HG02642 (cell line): ENCODE data around the gene ERMP1.
"Not testable (repeated sequence)": the region's sequence is repeated elsewhere in the genome, so short reads cannot be mapped to it uniquely, and the experiment has no call there.

Experiments used
- ATAC-seq: cut with Tn5 transposase; IDR thresholded peaks from one replicate; pipeline ENCODE4 v1.9.1; 2021; ENCODE audit warnings: mild to moderate bottlenecking; ENCODE audit not compliant: unreplicated experiment, poor library complexity

Gene ERMP1

GRCh38 chr9:5832538-5833529 is at the start of gene ERMP1:
Gene ERMP1, minus strand, starts transcription at chr9:5833117. Its CDS starts 90 bp downstream, at chr9:5833027.
- peak; percentile 89 for ATAC-seq

GRCh38 chr9:5882244-5883012 is 49.5 kb upstream of the ERMP1 start:
- ATAC-seq: not testable (repeated sequence)

DNA sequence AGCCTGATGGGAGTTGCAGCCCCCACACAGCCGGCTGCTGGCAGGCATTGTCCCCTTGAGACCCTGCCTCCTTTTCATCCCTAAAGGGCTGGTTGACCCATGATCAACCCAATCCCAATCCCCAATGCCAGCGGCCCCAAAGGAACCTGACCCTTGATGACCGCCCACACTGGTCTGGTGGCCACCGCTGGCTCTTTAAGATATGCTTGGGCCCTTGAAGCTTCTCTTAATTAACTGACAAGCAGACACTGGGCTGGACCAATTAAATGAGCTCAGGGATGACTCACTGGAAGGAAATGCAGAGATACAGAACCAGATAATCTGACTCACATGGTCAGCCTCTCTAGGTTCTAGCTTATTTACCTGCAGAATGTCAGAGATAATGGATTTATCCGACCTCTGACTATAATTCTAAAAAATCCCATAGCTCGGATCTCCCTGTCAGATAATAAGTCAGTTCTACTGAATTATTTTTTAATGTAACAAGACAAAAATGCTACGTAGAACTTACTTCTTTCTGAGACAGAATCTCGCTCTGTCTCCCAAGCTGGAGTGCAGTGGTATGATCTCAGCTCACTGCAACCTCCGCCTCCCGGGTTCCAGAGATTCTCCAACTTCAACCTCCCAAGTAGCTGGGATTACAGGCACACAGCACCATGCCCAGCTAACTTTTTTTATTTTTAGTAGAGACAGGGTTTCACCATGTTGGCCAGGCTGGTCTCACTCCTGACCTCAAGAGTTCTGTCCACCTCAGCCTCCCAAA is 46.7 kb upstream of the ERMP1 start:
- no peak for ATAC-seq

GRCh38 chr9:5876711-5877110 is 43.8 kb upstream of the ERMP1 start:
- ATAC-seq: no peak

GRCh38 chr9:5876026-5876425 is 43.1 kb upstream of the ERMP1 start:
- ATAC-seq: peak; percentile 51

DNA sequence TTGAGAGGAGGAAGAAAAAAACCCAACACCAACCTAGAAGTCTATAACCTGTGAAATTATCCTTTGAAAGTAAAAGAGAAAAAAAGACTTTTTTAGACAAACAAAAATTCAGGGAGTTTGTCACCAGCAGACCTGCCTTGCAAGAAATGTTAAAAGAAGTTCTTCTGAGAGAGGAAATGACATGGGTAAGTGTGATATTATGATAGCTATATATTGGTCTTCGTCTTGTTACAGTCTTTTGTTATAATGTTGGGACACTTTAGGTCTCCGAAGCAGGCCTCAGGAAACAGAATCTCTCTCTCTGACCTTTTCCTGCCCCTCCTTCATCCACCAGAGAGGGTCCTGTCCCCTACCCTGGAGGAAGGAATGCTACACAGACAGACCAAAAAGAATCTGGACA is 41.1 kb upstream of the ERMP1 start:
- ATAC-seq: no peak

DNA sequence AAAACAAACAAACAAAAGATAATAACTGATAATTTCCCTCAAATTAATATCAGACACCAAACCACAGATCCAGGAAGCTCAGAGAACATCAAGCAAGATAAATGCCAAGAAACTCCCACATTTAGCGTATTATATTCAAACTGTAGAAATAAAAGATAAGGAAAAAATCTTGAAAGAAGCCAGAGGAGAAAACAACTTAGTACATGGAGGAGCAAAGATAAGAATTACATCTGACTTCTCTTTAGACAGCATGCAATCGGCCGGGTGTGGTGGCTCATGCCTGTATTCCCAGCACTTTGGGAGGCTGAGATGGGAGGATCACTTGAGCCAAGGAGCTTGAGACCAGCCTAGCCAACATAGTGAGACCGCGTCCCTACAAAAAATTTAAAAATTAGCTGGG is 40.5 kb upstream of the ERMP1 start:
- ATAC-seq: no peak

GRCh38 chr9:5872511-5872910 is 39.6 kb upstream of the ERMP1 start:
- no peak for ATAC-seq

DNA sequence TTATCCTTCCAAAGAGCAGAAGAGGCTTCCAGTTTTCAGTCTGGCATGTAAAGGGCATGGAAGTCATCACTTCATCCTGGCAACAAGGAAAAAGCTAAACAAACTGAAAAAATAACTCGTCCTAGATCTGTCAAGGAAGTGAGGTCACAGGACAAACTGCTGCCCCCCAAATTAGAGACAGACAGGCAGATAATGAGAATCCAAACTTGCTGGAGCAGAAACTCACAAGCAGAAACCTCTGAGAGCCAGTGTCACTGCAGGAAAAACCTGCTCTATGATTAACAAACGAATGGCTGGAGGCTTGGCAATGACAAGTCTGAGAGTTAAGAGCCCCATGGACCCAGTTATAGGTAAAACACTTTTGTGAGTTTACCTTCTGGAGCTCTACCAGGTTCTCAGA is 38.9 kb upstream of the ERMP1 start:
- ATAC-seq: no peak

- ATAC-seq: no peak
These were observed 37.8 kb upstream of the ERMP1 start for GRCh38 chr9:5870691-5871090.

GRCh38 chr9:5870020-5870339 is 37.1 kb upstream of the ERMP1 start:
- ATAC-seq: no peak

GRCh38 chr9:5869315-5870019 is 36.5 kb upstream of the ERMP1 start:
- no peak for ATAC-seq

- no peak for ATAC-seq
These were observed 35.3 kb upstream of the ERMP1 start for GRCh38 chr9:5868235-5868634.

DNA sequence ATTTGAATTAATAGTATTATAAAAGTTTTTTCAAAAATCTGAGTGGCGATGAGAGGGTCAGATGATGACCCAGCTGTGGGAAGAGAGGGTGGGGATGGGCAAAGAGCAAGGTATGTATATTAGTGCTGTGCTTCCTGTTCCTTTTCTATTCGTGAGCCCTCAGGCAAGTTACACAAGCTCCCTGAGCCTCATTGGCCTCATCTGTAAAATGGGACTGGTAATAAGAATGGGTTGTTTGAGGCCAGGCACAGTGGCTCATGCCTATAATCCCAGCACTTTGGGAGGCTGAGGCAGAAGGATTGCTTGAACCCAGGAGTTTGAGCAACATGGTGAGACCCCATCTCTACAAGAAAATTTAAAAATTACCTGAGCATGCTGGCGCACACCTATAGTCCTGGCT is 33.8 kb upstream of the ERMP1 start:
- no peak for ATAC-seq

DNA sequence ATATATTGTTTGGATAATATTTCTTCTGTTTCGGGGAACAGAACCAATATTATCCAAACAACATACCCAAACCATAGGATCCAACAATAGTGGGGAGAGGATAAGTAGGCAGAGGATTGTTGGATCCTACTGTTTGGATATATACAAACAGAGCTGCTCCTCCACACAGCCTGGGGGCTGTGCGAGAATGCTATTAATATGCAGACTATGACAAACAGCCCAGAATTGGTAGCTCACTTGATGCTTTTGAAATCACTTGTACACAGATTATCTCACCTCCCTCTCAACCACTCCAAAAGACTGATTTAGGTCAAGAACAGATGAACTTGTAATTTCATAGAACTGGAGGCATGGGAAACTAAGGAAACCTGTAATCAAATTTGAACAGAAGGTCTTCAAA is 33.4 kb upstream of the ERMP1 start:
- ATAC-seq: no peak

GRCh38 chr9:5864446-5864845 is 31.5 kb upstream of the ERMP1 start:
- no peak for ATAC-seq

- ATAC-seq: no peak
These were observed 30.3 kb upstream of the ERMP1 start for GRCh38 chr9:5863092-5863746.

- ATAC-seq: no peak
These were observed 25.9 kb upstream of the ERMP1 start for GRCh38 chr9:5858833-5859232.

DNA sequence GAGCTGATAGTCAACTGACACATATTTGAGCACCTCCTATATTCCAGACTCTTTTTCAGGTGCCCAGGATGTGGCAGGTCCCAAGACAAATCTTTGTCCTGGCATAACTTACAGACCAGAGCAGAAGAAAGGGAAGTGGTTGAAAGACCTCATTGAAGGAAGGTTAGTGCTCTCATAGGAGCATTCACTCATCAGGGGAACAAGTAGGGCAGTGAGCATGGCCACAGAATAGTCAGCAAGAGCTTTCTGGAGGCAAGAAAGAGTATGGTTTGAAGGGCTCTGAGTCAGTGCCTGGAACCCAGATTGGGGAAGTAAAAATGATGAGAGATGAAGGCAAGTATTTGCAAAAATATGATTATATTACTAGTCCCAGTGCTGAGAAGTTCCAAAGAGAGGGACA is 25.0 kb upstream of the ERMP1 start:
- ATAC-seq: no peak
